Right renal cortex interstitium (tissue), 3 donors: ENCODE measurements around the gene C10orf120. TPM values are rescaled to one million over a fixed set of nuclear protein-coding genes. Genes with fewer than 3 reads are reported as not detected.

ENCODE experiments used
- DNase-seq, 3 donors: peaks; one replicate each; pipeline ENCODE4 v3.0.0-alpha.2; 2013; ENCODE audit warnings: low read depth in 3 of 3, low spot score in 2 of 3
- polyA plus RNA-seq, 3 donors: library from polyadenylated mRNA; unstranded; fragments of 120-200 nt; gene quantifications; one replicate each; pipeline ENCODE4 v1.2.1, GENCODE V29; 2013; ENCODE audit not compliant: insufficient read length in 3 of 3

Gene C10orf120
- polyA plus RNA-seq, 3 donors: not detected

DNA sequence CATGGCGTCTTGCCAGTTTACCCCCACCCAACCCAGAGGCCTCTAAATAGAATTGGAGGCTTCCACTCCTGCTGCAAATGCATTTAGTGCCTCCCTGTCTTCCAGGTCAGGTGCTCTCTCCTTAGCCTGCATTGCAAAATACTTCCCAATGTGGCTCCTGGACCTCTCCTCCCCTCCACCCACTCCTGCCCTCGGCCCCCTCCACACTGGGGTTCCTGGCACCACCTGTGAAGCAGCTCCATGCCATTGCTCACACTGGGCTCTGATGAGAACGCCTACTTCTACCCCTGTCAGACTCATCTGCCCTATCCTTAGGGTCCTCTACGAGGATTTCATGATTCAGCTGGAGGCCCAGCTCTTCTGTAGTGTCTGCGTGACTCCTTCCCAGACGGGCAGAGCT, 37.4 kb downstream of the C10orf120 start:
- no peak for DNase-seq

DNA sequence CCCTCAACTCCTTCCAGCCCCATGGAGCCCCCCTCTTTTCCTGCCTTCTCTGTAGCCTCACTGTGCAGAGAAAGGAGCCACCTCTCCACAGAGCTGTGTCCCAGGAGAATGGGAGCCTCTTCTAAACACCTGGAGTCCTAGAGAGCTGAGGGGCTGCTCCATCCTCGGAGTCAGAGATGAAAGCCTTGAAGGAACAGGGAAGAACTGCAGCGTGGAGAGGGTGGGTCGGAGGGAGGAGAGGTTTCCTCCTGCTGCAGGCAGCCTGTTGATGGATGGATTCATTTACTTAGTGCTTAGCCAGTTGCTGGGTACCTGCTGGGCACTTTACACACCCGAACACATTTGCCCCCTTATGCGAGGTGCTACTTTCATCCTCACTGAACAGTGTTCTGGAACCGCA, 39.0 kb downstream of the C10orf120 start:
- DNase-seq: no peak

DNA sequence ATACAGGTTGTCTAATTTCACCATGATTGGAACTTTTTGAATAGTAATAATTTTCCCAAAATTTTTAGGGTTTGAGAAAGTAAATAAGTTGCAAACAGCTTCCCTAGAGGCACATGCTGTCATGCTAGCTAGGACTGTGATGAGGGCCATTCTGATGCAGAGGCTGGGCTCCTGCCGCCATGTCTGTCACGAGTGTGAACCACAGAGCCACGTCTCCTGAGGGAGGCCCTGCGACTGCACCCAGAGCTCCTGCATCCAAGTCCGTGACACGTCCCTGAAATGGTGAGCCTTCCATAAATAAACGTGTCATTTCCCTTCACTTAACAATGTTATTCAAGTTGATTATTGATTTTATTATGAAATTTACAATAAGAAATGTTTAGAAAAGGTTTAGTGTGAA, 40.0 kb downstream of the C10orf120 start:
- no peak for DNase-seq

DNA sequence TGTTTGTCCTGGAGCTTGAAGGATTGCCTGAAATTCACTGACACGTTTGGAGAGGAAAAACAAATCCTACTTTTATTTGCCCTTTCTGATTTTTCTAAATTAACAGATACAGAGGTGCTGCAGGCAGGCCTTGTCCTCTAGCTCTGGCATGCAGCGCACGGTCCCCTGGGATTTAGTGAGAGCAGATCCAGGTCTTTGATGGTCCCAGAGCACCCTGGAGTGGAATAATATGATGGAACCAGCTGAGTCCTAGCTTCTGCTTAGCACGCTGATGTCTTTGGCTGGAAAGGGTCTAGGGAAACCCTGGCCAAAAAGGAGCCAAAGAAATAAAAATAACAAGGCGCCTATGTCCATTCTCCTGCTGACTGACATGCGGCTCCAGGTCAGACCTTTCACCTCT, 40.5 kb downstream of the C10orf120 start:
- no peak for DNase-seq

DNA sequence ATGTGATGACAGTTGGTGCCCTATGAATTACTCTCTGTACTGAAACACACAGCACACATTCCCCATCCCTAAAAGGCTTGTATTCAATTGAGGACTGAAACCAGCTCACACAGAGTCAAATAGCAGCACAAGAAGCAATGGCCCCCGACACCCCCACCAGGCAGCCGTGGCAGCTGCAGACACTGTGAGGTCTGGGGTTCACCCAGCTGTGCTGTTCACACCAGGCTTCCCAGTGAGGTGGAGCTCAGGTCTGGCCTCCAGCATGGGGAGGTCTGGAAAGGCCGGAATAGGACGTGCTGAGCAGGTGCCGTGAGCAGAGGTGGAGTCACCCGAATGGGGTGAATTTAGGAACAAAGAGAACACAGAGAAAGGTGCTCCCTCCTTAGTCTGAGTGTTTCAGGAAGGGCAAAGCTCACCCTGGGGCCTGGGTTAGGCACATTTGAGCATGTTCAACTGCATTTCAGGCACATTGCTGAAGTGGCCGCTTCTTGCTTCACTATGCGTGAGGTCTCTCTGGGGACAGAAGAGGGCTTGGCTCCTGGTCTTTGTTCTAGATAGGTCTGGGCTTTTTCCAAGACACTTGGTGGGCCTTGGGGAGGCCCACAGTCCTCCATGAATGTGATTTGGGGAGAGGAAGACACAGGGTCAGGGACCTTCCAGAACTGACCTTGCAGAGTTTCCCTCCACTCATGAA, 41.1 kb downstream of the C10orf120 start:
- no peak for DNase-seq

DNA sequence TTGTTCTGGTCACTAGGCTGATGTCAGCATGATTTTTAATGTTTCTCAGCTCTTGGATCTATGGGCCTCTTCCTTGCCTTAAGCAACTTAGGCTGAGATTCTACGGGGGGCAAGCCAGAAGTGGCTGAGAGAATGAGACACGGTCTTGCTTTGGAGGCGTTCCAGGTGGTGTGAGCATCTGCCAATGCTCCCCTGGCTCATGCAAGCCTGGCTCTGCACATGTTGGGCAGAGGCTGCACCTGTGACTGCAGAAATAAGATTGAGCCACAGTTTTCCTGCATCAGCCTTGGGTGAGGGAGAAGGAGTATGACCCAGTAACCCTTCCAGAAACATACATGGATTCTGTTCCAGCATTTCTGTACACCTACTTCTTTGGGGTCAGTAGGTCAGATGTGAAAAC, 41.9 kb downstream of the C10orf120 start:
- no peak for DNase-seq

DNA sequence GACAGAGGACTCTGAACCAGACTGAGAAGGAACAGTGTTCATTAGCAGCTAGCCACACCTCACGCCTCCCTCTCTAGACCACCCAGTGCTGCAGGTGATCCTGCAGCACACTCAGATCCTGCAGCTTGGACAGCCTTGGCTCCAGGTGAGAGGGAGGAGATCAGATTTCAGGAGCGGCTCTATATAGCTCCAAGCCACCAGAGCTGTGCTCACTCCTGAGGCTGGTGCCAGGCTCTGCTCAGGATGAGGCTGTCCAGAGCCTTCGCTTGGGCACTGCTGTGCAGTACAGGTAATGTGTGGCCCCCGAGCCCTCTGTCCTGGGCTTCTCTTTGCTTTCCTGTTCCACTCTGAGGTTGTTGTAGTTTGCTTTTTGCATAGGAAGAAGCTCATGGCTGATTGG, 42.4 kb downstream of the C10orf120 start:
- no peak for DNase-seq

DNA sequence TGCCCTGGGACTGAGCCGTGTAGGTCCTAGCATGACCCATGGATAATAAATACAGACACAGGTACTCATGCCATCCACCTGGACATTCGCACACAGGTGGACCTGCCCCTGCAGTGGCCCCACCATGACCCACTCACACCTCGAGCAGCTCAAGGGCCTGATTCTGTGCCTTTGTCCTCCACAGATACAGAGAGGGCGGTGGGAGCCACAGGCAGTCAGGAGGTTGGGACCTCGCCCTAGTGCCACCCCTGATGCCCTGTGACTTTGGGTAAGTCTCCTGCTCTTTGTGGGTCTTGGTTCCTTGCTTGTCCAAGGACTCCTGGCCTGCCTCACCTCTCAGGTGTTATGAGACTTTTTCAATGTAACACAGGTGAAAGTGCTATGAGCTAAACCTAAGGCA, 42.9 kb downstream of the C10orf120 start:
- no peak for DNase-seq

DNA sequence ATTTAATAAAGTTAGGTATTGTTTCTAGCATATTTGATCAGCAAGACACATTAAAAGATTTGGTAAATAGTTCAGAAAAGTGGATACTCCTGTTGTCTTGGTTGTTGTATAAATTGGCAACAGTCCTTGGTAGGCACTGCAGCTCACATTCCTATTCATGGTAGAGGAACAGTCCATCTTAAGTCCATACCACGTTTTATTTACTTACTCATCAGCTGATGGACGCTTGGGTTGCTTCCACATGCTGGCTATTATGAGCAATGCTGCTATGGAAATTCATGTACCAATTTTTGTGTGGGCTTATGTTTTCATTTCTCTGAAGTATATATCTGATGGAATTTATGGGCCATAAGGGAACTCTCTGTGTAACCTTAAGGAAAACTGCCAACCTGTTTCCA, 43.3 kb downstream of the C10orf120 start:
- DNase-seq: no peak

DNA sequence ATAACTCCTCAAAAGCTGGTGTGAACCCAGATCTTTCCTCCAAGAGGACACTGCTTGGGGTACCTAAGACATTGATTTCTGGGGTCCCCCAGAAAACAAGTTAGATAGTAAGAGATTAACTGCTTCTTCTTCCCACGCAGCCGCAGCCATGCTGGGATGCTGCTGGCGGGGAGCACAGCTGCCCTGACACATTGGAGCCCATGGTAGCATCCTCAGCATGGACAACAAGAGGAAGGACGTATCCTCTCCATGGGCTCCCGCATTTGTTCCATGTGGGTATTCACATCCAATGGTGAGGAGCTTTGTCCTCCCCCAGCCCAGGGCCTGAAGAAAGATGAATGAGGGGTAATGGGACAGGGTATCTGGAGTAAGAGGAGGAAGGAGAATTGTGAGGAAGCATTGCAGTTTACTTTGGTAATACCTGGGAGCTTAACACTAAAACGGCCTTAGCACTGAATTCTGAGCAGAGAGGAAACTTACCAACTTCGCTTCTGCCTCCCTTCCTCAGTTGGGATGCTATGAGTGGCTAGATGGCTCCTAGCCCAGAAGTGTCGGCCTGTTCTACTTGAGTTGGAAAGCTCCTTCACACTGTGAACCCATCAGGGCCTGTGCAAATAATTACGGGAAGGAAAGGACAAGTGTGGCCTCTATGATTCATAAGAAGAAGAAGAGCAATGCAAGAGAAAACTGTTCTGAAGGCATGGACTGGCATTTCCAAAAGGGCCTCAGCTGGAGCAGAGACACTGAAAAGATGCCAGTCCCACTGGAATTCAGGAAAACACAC, 43.9 kb downstream of the C10orf120 start:
- no peak for DNase-seq

DNA sequence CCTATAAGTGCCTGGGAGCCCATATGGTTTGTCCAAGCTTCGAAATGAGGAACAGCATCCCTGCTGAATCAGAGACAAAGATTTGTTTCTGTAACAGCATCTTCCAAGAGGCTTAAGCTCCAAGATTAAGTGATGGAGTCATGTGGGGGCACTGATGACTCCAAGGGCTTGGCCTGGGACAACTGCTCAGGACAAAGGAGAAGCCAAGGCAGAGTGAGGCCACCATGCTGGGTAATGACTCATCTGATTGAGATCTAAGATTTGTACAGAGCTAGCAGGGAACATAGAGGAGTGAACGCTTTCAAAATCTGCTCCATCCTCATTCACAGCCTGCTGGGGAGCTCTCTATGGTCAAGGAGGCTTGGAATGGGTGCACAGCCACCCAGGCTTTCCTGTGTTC, 49.3 kb downstream of the C10orf120 start:
- DNase-seq: no peak

DNA sequence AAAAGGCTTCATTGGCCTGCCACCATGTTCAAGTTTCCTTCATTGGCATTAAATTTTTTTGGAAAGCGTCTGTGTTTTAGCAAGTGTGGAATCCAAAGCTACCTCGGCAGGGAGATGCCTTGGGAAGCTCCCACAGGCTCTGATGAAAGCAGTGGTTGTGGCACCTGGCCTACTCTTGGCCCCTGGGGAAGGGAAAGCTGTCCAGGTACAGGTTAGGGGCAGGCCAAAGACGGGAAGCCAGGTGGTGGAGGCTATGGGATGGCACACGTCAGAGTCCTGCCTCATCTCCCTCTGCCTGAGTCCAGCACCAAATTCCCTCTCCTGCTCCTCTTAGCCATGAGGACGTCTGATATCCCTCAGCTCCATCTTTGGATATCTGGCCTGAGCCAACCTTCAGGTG, 49.7 kb downstream of the C10orf120 start:
- DNase-seq: no peak

DNA sequence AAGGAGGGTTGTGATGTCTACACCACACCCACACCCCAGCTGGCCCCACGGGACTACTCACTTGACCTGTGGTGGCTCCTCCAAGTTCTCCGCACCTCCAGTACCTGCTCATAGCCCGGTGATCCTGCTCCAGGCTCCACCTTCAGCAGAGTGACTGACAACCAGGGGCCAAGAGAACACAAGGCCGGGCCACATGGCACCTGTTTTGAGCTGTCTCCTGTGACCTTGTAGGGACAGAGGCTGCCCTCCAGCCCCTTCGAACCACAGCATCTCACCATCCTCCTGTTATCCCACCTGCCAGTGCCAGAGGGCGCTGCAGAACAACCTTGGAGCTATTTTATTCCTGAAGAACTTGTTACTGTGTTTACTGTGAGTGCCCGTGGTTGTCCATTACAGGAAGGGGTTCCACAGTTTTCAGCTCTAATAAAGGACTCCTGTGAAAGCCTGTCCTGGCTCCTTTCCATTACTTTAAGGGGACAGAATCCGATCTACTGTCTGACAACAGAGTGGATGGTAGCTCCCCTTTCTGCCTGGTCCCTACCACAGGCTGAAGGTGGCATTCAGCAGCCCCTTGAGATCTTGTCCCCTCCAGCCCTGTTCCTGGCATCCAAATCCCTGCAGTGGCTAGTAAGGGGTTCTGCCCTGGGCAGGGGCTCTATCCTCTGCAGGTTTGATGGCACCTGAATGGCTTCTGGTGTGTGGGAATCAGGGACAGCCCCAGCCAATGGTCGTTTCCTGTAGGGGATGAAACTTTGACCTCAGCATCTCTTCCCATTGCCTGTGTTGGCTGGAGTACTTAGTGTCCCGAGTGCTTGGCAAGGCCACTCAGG, 50.8 kb downstream of the C10orf120 start:
- DNase-seq: peak; percentile 27 to 41 (median 36)

Other genes starting within 250 kb of the C10orf120 start
- under 1 TPM in 1 of 3 donors, not detected in 2; 0.19 TPM for gene ARMS2, start 245.2 kb downstream of the C10orf120 start, polyA plus RNA-seq
- gene HTRA1, start 238.3 kb downstream of the C10orf120 start, polyA plus RNA-seq: 100 to 1,000 TPM; 206 to 214 (median 207) TPM
- gene DMBT1, start 139.1 kb downstream of the C10orf120 start, polyA plus RNA-seq: under 1 TPM in 2 of 3 donors, not detected in 1; 0.04 to 0.08 TPM
- gene CUZD1, start 146.0 kb upstream of the C10orf120 start, polyA plus RNA-seq: 1 to 10 TPM; 1.4 to 2.3 (median 1.6) TPM
- gene FAM24B, start 179.7 kb upstream of the C10orf120 start, polyA plus RNA-seq: 1 to 10 TPM; 3.2 to 7.2 (median 3.8) TPM
- not detected for gene FAM24A, start 210.8 kb upstream of the C10orf120 start, polyA plus RNA-seq